CD14-positive monocyte (primary cell): ENCODE data around the gene HDAC4. TPM values are rescaled to one million over a fixed set of nuclear protein-coding genes. Genes with fewer than 3 reads are reported as not detected.
A peak's percentile ranks its signal among the peaks of the same experiment; 100 is the strongest.

ENCODE experiments used
- DNase-seq, 3 donors: peaks; one replicate each; pipeline ENCODE4 v3.0.0-alpha.2; 2011 to 2022
- H2AFZ ChIP-seq: 2 replicates; pipeline ENCODE4 v1.6.0; 2012; ENCODE audit warnings: mild to moderate bottlenecking, low read depth, low read length, inconsistent platforms; ENCODE audit not compliant: insufficient read depth, poor library complexity, severe bottlenecking
- H3K27ac ChIP-seq, 2 donors: 1 replicate in 1 of 2; 2 replicates in 1 of 2; pipeline ENCODE4 v1.5.1; 2012 to 2013; ENCODE audit warnings: low read length in 2 of 2, control low read depth in 1 of 2, inconsistent platforms in 1 of 2, low read depth in 1 of 2, mild to moderate bottlenecking in 1 of 2
- H3K27me3 ChIP-seq, 2 donors: one replicate each; pipeline versions ENCODE4 v1.6.0 to v1.6.1; 2011 to 2013; ENCODE audit warnings: low read length in 2 of 2; ENCODE audit not compliant: control insufficient read depth in 2 of 2, insufficient read depth in 2 of 2
- H3K36me3 ChIP-seq, 2 donors: replicated peaks in 1 of 2; 1 replicate in 1 of 2; 2 replicates in 1 of 2; pipeline versions ENCODE4 v1.5.1 to v1.6.1; 2012 to 2013; ENCODE audit warnings: low read length in 2 of 2, control low read depth in 1 of 2, inconsistent platforms in 1 of 2, mild to moderate bottlenecking in 1 of 2; ENCODE audit not compliant: insufficient read depth in 2 of 2, control insufficient read depth in 1 of 2
- H3K4me1 ChIP-seq, 2 donors: 1 replicate in 1 of 2; 2 replicates in 1 of 2; pipeline versions ENCODE4 v1.5.1 to v1.6.1; 2012 to 2013; ENCODE audit warnings: low read length in 2 of 2, control low read depth in 1 of 2, inconsistent platforms in 1 of 2, mild to moderate bottlenecking in 1 of 2, moderate library complexity in 1 of 2; ENCODE audit not compliant: insufficient read depth in 2 of 2, control insufficient read depth in 1 of 2
- H3K4me2 ChIP-seq: replicated peaks from 2 replicates; pipeline ENCODE3; 2012; ENCODE audit warnings: low read length, moderate library complexity, mild to moderate bottlenecking; ENCODE audit not compliant: poor library complexity, severe bottlenecking; ENCODE audit errors: extremely low read depth
- H3K4me3 ChIP-seq, 3 experiments: fragments of 200-600 bp in 1 of 3; sonication (generic) in 1 of 3; replicated peaks in 1 of 3; 1 replicate in 2 of 3; 2 replicates in 1 of 3; pipeline ENCODE4 v1.5.1; 2011 to 2013; ENCODE audit warnings: low read length in 3 of 3, mild to moderate bottlenecking in 3 of 3, control low read depth in 2 of 3, low read depth in 2 of 3, inconsistent platforms in 1 of 3, moderate library complexity in 1 of 3
- H3K79me2 ChIP-seq: 2 replicates; pipeline ENCODE4 v1.6.0; 2012; ENCODE audit warnings: mild to moderate bottlenecking, control low read depth, inconsistent platforms, low read length, moderate library complexity; ENCODE audit not compliant: insufficient read depth
- H3K9ac ChIP-seq: 2 replicates; pipeline ENCODE4 v1.6.0; 2017; ENCODE audit warnings: low read length, mild to moderate bottlenecking; ENCODE audit not compliant: insufficient read depth, poor library complexity, severe bottlenecking
- H3K9me3 ChIP-seq, 2 donors: replicated peaks in 1 of 2; 1 replicate in 1 of 2; 2 replicates in 1 of 2; pipeline versions ENCODE4 v1.5.1 to v1.6.1; 2012 to 2013; ENCODE audit warnings: low read length in 2 of 2, control low read depth in 1 of 2; ENCODE audit not compliant: control insufficient read depth in 1 of 2, insufficient read depth in 1 of 2
- H4K20me1 ChIP-seq: 2 replicates; pipeline ENCODE4 v1.6.0; 2012; ENCODE audit warnings: mild to moderate bottlenecking, low read length, control low read depth, moderate library complexity; ENCODE audit not compliant: insufficient read depth
- H3K27ac Mint-ChIP-seq, 7 donors: one replicate each; pipeline ENCODE4 v1.8.0; 2020; ENCODE audit warnings: mild to moderate bottlenecking in 7 of 7, mixed read lengths in 7 of 7, moderate library complexity in 6 of 7, inconsistent platforms in 2 of 7
- H3K27me3 Mint-ChIP-seq, 3 donors: one replicate each; pipeline ENCODE4 v1.8.0; 2021 to 2022; ENCODE audit warnings: low read depth in 3 of 3, mild to moderate bottlenecking in 3 of 3, mixed read lengths in 3 of 3, moderate library complexity in 3 of 3, inconsistent platforms in 1 of 3
- H3K36me3 Mint-ChIP-seq, 2 donors: one replicate each; pipeline ENCODE4 v1.8.0; 2020; ENCODE audit warnings: mixed read lengths in 2 of 2, inconsistent platforms in 1 of 2, mild to moderate bottlenecking in 1 of 2
- H3K4me1 Mint-ChIP-seq: one replicate; pipeline ENCODE4 v1.8.0; 2020; ENCODE audit warnings: mild to moderate bottlenecking, mixed read lengths
- H3K4me3 Mint-ChIP-seq, 2 donors: one replicate each; pipeline ENCODE4 v1.8.0; 2020; ENCODE audit warnings: mild to moderate bottlenecking in 2 of 2, mixed read lengths in 2 of 2, moderate library complexity in 1 of 2
- H3K9me3 Mint-ChIP-seq, 7 donors: one replicate each; pipeline ENCODE4 v1.8.0; 2020 to 2022; ENCODE audit warnings: mixed read lengths in 7 of 7, mild to moderate bottlenecking in 6 of 7, moderate library complexity in 6 of 7, inconsistent platforms in 2 of 7
- CTCF ChIP-seq: fragments of 200-600 bp; IDR thresholded peaks from one replicate; pipeline ENCODE4 v1.8.0; 2022; ENCODE audit warnings: antibody characterized with exemption, mild to moderate bottlenecking
- WGBS: methylation state at CpG from one replicate; pipeline ENCODE4 v1.1.5; 2013; ENCODE audit warnings: missing lambda C conversion rate; ENCODE audit not compliant: insufficient coverage; 5-methylcytosine and 5-hydroxymethylcytosine counted together
- intact Hi-C, 2 donors: fragments of 100-400 bp; cut with micrococcal nuclease; formaldehyde crosslinking; loops; one replicate each; pipeline versions ENCODE4 v1.15.0 to v1.15.1; 2023
- polyA plus RNA-seq, 3 donors: library from polyadenylated mRNA; depleted of rRNA in 1 of 3; unstranded in 2 of 3; stranded (reverse) in 1 of 3; fragments of 300-500 nt in 2 of 3; fragments of >200 nt in 1 of 3; fragmentation: Illumina TruSeq in 2 of 3; gene quantifications; 1 replicate in 2 of 3; 2 replicates in 1 of 3; pipeline ENCODE4 v1.2.3, GENCODE V29; 2012 to 2021

Gene HDAC4
- polyA plus RNA-seq, 3 donors: 3.3 to 23.0 (median 4.5) TPM

DNA sequence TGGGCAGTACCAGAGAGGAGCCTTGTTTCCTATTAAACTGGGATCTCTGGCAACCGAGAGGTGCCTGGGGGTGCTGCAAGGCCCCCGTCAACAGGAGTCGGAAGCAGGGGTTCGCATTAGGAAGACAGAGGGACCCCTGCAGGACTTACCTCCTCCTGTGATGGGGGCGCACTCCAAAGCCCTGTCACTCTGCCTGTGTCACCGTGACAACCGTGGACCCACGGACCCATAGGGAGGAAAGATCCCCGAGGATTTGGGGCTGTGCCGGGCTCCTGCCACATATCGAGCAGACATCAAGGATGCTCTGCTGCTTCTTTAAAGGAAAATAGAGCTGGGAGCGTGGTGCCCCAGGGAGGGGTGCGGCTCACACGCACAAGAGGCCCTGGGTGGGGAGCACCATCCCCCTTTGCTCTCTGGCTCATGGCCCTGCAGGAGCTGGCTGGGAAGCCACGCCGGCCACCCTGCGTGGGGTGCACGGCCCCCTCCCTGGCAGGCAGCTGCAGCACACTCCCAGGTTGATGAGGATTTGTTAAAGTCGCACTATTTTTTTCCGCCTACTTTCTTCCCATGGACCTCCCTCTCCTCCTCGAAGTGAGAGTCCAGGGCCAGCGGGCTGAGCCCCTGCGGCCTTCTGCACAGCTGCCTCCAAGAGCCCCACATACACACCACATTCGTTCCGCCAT, 385.5 kb downstream of the HDAC4 start:
- intact Hi-C loops: no loop called here
- Histone ChIP-seq H3K4me2 (no peak overlapping the region), H4K20me1 (no peaks in the 10 kb centered on the region), H3K27me3 (no peaks in the 10 kb centered on the region), H3K4me3 (no peak overlapping the region), H3K9ac (no peak overlapping the region), H3K27ac (no peak overlapping the region), H3K36me3 (no peaks in the 10 kb centered on the region), H3K9me3 (no peaks in the 10 kb centered on the region), H3K79me2 (no peaks in the 10 kb centered on the region), H2AFZ (no peak overlapping the region), H3K4me1 (no peaks in the 10 kb centered on the region)
- Mint-ChIP-seq H3K4me3 (no peak overlapping the region), H3K9me3 (peaks cover 0 to 3% (median 0%) of the 10 kb centered on the region in 7 donors), H3K36me3 (no peaks in the 10 kb centered on the region), H3K27ac (no peak overlapping the region), H3K4me1 (no peaks in the 10 kb centered on the region), H3K27me3 (peaks cover 3 to 16% (median 5%) of the 10 kb centered on the region in 3 donors)
- no peak for DNase-seq
- no peak for TF ChIP-seq CTCF
- 89% methylated on average over 14 of the region's 25 CpGs for WGBS

- Mint-ChIP-seq H3K4me1 (no peaks in the 10 kb centered on the region), H3K27ac (peak overlapping the region in 1 of 7 donors; percentile 25), H3K36me3 (no peaks in the 10 kb centered on the region), H3K9me3 (peaks cover 0 to 3% (median 0%) of the 10 kb centered on the region in 7 donors), H3K4me3 (no peak overlapping the region), H3K27me3 (peaks cover 3 to 19% (median 5%) of the 10 kb centered on the region in 3 donors)
- DNase-seq: no peak
- Histone ChIP-seq H3K4me3 (no peak overlapping the region), H3K4me2 (no peak overlapping the region), H3K9me3 (no peaks in the 10 kb centered on the region), H4K20me1 (no peaks in the 10 kb centered on the region), H3K27me3 (no peaks in the 10 kb centered on the region), H3K27ac (no peak overlapping the region), H3K9ac (no peak overlapping the region), H3K79me2 (no peaks in the 10 kb centered on the region), H3K4me1 (no peaks in the 10 kb centered on the region), H2AFZ (no peak overlapping the region), H3K36me3 (no peaks in the 10 kb centered on the region)
- TF ChIP-seq CTCF: no peak
- WGBS: 76% methylated on average over 8 of the region's 9 CpGs
- intact Hi-C loops: no loop called here
These were observed 386.2 kb downstream of the HDAC4 start for GRCh38 chr2:239014458-239015217.
